Caco-2 (cell line): ENCODE results near the gene SNX32. TPM values are rescaled to one million over a fixed set of nuclear protein-coding genes. Genes with fewer than 3 reads are reported as not detected.

Source experiments
- BruUV-seq: library from RNA; stranded (reverse); fragments of 400-500 nt; replicated peaks from 2 replicates; lab custom pipeline; 2021; lab: Mats Ljungman, UMichigan
- CTCF ChIA-PET: fragments of 300-600 bp; sonication (Branson Sonifier 250); formaldehyde crosslinking; loops from one replicate; lab custom pipeline; 2022; ENCODE audit warnings: antibody characterized with exemption; lab: Charles Lee
- POLR2A ChIA-PET: fragments of 300-600 bp; sonication (Branson Sonifier 250); formaldehyde crosslinking; loops from one replicate; lab custom pipeline; 2022; ENCODE audit warnings: antibody characterized with exemption; lab: Charles Lee
- DNase-seq, 2 experiments: peaks; one replicate each; pipeline versions ENCODE4 v3.0.0 to v3.0.0-alpha.2; 2020 to 2022
- H3K27me3 ChIP-seq: replicated peaks from 2 replicates; pipeline ENCODE4 v1.6.0; 2011; ENCODE audit warnings: low read length; ENCODE audit not compliant: control insufficient read depth, insufficient read depth
- H3K36me3 ChIP-seq: 2 replicates; pipeline ENCODE4 v1.5.1; 2011; ENCODE audit warnings: low read length; ENCODE audit not compliant: control insufficient read depth, insufficient read depth
- H3K4me1 ChIP-seq: fragments of 250-450 bp; sonication (Bioruptor Pico); 2 replicates; pipeline ENCODE4 v1.5.1; 2020; ENCODE audit warnings: mild to moderate bottlenecking
- H3K4me3 ChIP-seq: 2 replicates; pipeline ENCODE4 v1.5.1; 2011; ENCODE audit warnings: low read depth, mild to moderate bottlenecking, control low read depth, low read length
- H3K9me3 ChIP-seq: fragments of 250-450 bp; sonication (Bioruptor Pico); 2 replicates; pipeline ENCODE4 v1.5.1; 2020; ENCODE audit warnings: mild to moderate bottlenecking, moderate library complexity
- H3K27ac Mint-ChIP-seq: one replicate; pipeline ENCODE4 v1.8.0; 2022; ENCODE audit warnings: mixed read lengths; ENCODE audit not compliant: unreplicated experiment
- H3K27me3 Mint-ChIP-seq: one replicate; pipeline ENCODE4 v1.8.0; 2022; ENCODE audit warnings: mixed read lengths; ENCODE audit not compliant: insufficient read depth, unreplicated experiment
- H3K36me3 Mint-ChIP-seq: one replicate; pipeline ENCODE4 v1.8.0; 2022; ENCODE audit warnings: mild to moderate bottlenecking, mixed read lengths; ENCODE audit not compliant: insufficient read depth, unreplicated experiment
- H3K4me1 Mint-ChIP-seq: one replicate; pipeline ENCODE4 v1.8.0; 2022; ENCODE audit warnings: low read depth, mixed read lengths; ENCODE audit not compliant: unreplicated experiment
- H3K4me3 Mint-ChIP-seq: one replicate; pipeline ENCODE4 v1.8.0; 2022; ENCODE audit warnings: mild to moderate bottlenecking, moderate library complexity, mixed read lengths; ENCODE audit not compliant: unreplicated experiment
- H3K9me3 Mint-ChIP-seq: one replicate; pipeline ENCODE4 v1.8.0; 2022; ENCODE audit warnings: mixed read lengths; ENCODE audit not compliant: unreplicated experiment
- intact Hi-C: fragments of 100-400 bp; cut with micrococcal nuclease; formaldehyde crosslinking; loops from one replicate; pipeline ENCODE4 v1.10.0; 2022; ENCODE audit not compliant: unreplicated experiment
- total RNA-seq: library from RNA; stranded (reverse); gene quantifications from 2 replicates; pipeline ENCODE4 v1.2.3, GENCODE V29; 2022
- TF ChIP-seq, protein P1 (sequence below), 2 experiments: fragments of 200-600 bp in 1 of 2; IDR thresholded peaks; 1 replicate in 1 of 2; 2 replicates in 1 of 2; pipeline versions ENCODE4 v1.5.1 to v1.8.0; 2011 to 2022; ENCODE audit warnings: antibody characterized with exemption in 1 of 2, control low read depth in 1 of 2, inconsistent platforms in 1 of 2, low read depth in 1 of 2, low read length in 1 of 2, mild to moderate bottlenecking in 1 of 2, moderate library complexity in 1 of 2; ENCODE audit not compliant: insufficient read depth in 1 of 2, severe bottlenecking in 1 of 2, unreplicated experiment in 1 of 2

SNX32 gene
- total RNA-seq, 1 experiment from 2014 or later: not detected

DNA sequence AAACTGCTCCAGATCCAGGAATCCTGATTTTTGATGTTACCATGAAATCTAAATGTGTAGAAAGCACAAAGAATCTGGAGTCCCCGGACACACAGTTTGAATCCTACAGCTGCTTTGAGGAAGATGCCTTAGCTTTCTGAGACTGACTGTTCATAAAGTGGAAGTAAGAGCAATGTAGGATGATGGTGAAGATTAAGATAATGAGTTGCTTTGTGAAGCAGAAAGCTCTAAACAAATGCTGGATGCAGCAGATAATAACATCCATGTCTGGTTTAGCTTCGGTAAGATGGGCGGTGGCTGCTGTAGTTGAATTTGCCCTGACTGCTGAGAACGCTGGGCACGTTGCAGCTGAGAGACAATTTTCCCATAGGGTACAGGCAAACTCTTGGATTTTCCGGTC lies 26.8 kb upstream of the SNX32 start:
- no peaks in the 10 kb centered on the region for H3K27me3 ChIP-seq
- Mint-ChIP-seq H3K9me3 (no peaks in the 10 kb centered on the region), H3K27ac (no peak overlapping the region), H3K36me3 (peaks cover 6% of the 10 kb centered on the region), H3K4me3 (no peak overlapping the region), H3K27me3 (peaks cover 2% of the 10 kb centered on the region), H3K4me1 (peaks cover 15% of the 10 kb centered on the region)
- POLR2A ChIA-PET: interaction anchor here (0.6 to 0.8 kb wide), 2 partner anchors 45 to 94 kb away, joined by 3 to 5 read pairs; no protein-coding TSS in a partner anchor
- BruUV-seq: no TSS peak
- no peaks in the 10 kb centered on the region for H3K9me3 ChIP-seq
- intact Hi-C loops: no loop called here
- CTCF ChIA-PET: interaction anchor here (0.7 to 1.0 kb wide), 4 partner anchors 11 to 373 kb away, joined by 4 to 12 read pairs (median 6); partner anchors contain the start of genes FAM89B and FIBP
- DNase-seq: no peak
- H3K4me3 ChIP-seq: no peak overlapping the region
- peaks cover 2% of the 10 kb centered on the region; the same call in 1 of the 2 replicates for H3K4me1 ChIP-seq
- TF ChIP-seq, protein P1, sequence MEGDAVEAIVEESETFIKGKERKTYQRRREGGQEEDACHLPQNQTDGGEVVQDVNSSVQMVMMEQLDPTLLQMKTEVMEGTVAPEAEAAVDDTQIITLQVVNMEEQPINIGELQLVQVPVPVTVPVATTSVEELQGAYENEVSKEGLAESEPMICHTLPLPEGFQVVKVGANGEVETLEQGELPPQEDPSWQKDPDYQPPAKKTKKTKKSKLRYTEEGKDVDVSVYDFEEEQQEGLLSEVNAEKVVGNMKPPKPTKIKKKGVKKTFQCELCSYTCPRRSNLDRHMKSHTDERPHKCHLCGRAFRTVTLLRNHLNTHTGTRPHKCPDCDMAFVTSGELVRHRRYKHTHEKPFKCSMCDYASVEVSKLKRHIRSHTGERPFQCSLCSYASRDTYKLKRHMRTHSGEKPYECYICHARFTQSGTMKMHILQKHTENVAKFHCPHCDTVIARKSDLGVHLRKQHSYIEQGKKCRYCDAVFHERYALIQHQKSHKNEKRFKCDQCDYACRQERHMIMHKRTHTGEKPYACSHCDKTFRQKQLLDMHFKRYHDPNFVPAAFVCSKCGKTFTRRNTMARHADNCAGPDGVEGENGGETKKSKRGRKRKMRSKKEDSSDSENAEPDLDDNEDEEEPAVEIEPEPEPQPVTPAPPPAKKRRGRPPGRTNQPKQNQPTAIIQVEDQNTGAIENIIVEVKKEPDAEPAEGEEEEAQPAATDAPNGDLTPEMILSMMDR (IDR thresholded peaks at IDR 0.05; ENCODE audit: insufficient read depth in 1 of 2, low read depth in 1 of 2, low read length in 1 of 2, severe bottlenecking in 1 of 2, unreplicated experiment in 1 of 2): no peak
- no peaks in the 10 kb centered on the region for H3K36me3 ChIP-seq

DNA sequence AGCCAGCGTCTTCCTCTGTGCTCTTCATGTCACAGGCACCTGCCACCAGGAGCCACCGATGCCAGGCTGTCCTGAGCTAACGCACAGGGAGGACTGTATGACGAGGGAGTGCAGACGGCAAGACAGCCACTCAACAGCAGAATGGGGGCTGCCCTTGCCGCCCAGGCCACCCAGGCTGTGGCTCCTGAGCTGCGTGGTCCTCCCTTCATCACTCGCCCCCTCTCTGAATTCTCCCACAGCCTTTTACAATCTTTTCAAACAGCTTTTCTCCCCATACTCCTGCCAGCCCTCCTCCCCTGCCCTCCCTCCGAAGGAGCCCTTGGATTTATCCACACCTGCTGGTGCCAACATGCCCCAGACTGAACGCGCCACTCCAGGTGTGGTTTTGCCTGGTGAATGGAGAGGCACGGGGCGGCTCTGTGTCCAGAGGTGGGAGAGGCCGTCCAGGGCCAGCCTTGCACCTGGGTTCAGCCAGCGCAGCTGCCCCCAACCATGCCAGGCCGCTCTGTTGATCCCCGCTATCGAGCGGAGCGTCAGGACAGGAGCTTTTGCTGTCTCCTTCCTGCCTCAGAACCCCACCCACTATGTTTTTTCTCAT lies 24.9 kb upstream of the SNX32 start:
- Mint-ChIP-seq H3K27me3 (peaks cover 2% of the 10 kb centered on the region), H3K9me3 (peaks cover 5% of the 10 kb centered on the region), H3K36me3 (peaks cover 6% of the 10 kb centered on the region), H3K4me1 (peaks cover 15% of the 10 kb centered on the region), H3K27ac (no peak overlapping the region), H3K4me3 (no peak overlapping the region)
- DNase-seq: no peak
- Histone ChIP-seq H3K9me3 (no peaks in the 10 kb centered on the region), H3K4me3 (no peak overlapping the region), H3K4me1 (peaks cover 6% of the 10 kb centered on the region; the same call in 1 of the 2 replicates), H3K27me3 (no peaks in the 10 kb centered on the region), H3K36me3 (no peaks in the 10 kb centered on the region)
- TF ChIP-seq, protein P1 (IDR thresholded peaks at IDR 0.05; ENCODE audit: insufficient read depth in 1 of 2, low read depth in 1 of 2, low read length in 1 of 2, severe bottlenecking in 1 of 2, unreplicated experiment in 1 of 2): no peak
- CTCF ChIA-PET: interaction anchor here (0.9 kb wide), 1 partner anchor 79 kb away, joined by 3 read pairs; the partner anchor contains the start of gene FIBP
- BruUV-seq: no TSS peak
- intact Hi-C loops: no loop called here
- POLR2A ChIA-PET: no interaction called here

DNA sequence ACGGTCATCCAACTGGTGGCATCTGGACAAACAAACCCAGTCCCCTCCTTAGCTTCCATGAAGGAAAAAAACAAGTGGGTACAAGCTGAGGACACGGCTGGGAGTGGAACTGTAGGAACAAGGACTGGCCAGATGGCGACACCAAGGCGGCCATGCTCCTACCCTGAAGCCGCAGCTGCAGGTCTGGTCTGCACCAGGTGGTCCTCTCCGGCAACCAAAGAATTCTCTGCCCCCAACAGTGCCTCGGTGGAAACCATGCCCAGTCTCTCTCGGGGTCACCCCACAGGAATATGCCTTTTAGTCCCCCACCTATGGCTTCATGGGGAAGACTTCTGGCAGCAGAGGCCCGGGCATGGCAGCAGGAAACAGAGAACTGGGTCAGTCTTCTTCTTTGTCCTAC lies 24.3 kb upstream of the SNX32 start:
- DNase-seq: no peak
- peaks cover 9% of the 10 kb centered on the region for H3K9me3 Mint-ChIP-seq
- no TSS peak for BruUV-seq
- Histone ChIP-seq H3K4me3 (no peak overlapping the region), H3K9me3 (no peaks in the 10 kb centered on the region), H3K27me3 (no peaks in the 10 kb centered on the region), H3K36me3 (no peaks in the 10 kb centered on the region), H3K4me1 (peaks cover 13% of the 10 kb centered on the region)
- TF ChIP-seq, protein P1 (IDR thresholded peaks at IDR 0.05; ENCODE audit: insufficient read depth in 1 of 2, low read depth in 1 of 2, low read length in 1 of 2, severe bottlenecking in 1 of 2, unreplicated experiment in 1 of 2): no peak
- intact Hi-C loops: no loop called here
- no peak overlapping the region for H3K4me3 Mint-ChIP-seq
- peaks cover 2% of the 10 kb centered on the region for H3K27me3 Mint-ChIP-seq
- peaks cover 21% of the 10 kb centered on the region for H3K4me1 Mint-ChIP-seq
- H3K36me3 Mint-ChIP-seq: peaks cover 6% of the 10 kb centered on the region
- POLR2A ChIA-PET: interaction anchor here (0.7 to 1.0 kb wide), 2 partner anchors 49 to 50 kb away, joined by 3 to 4 read pairs; partner anchors contain the start of gene CFL1
- no peak overlapping the region for H3K27ac Mint-ChIP-seq
- CTCF ChIA-PET: interaction anchor here (0.6 to 1.0 kb wide), 8 partner anchors 49 to 97 kb away, joined by 3 to 19 read pairs (median 4); partner anchors contain the start of genes CFL1, FIBP and KAT5
